Stimulated activated naive B cell treated with anti-CD40 and anti-IgM and Interleukin-4, amounts not matched to agents 10 μg/mL and 1 μg/mL and 100 μg/mL, for 72 hours (primary cell): ENCODE measurements around the gene CRAT.

ENCODE experiments used
- ATAC-seq, 2 donors: fragments of 150-1000 bp; cut with Tn5 transposase; replicated peaks; 2 replicates each; pipeline ENCODE4 v1.10.0; 2021; ENCODE audit warnings: moderate library complexity in 1 of 2
- DNase-seq: peaks from one replicate; pipeline ENCODE4 v3.0.0; 2021
- H3K27ac Mint-ChIP-seq: one replicate; pipeline ENCODE4 v1.8.0; 2022; ENCODE audit warnings: mild to moderate bottlenecking, mixed read lengths
- H3K27me3 Mint-ChIP-seq, 2 donors: one replicate each; pipeline ENCODE4 v1.8.0; 2022; ENCODE audit warnings: mixed read lengths in 2 of 2
- H3K36me3 Mint-ChIP-seq, 2 donors: one replicate each; pipeline ENCODE4 v1.8.0; 2022; ENCODE audit warnings: mixed read lengths in 2 of 2, mild to moderate bottlenecking in 1 of 2
- H3K4me1 Mint-ChIP-seq, 2 donors: one replicate each; pipeline ENCODE4 v1.8.0; 2022; ENCODE audit warnings: mixed read lengths in 2 of 2, mild to moderate bottlenecking in 1 of 2
- H3K4me3 Mint-ChIP-seq, 2 donors: one replicate each; pipeline ENCODE4 v1.8.0; 2022; ENCODE audit warnings: mild to moderate bottlenecking in 2 of 2, mixed read lengths in 2 of 2, moderate library complexity in 1 of 2
- H3K9me3 Mint-ChIP-seq, 2 donors: one replicate each; pipeline ENCODE4 v1.8.0; 2022; ENCODE audit warnings: mixed read lengths in 2 of 2, mild to moderate bottlenecking in 1 of 2

Gene CRAT

GRCh38 chr9:129111528-129112151, 1.0 kb upstream of the CRAT start:
- peaks cover 27 to 60% of the 10 kb centered on the region in 2 donors for H3K4me1 Mint-ChIP-seq
- no peak for DNase-seq
- peak; percentile 22 to 25 for ATAC-seq
- peak overlapping the region; percentile 94 to 96 for H3K4me3 Mint-ChIP-seq
- no peaks in the 10 kb centered on the region for H3K27me3 Mint-ChIP-seq
- peak overlapping the region; percentile 98 for H3K27ac Mint-ChIP-seq
- peaks cover 3 to 4% of the 10 kb centered on the region in 2 donors for H3K36me3 Mint-ChIP-seq
- no peaks in the 10 kb centered on the region for H3K9me3 Mint-ChIP-seq

GRCh38 chr9:129109952-129110739, 447 bp downstream of the CRAT start:
- Mint-ChIP-seq H3K9me3 (no peaks in the 10 kb centered on the region), H3K4me1 (peaks cover 25 to 51% of the 10 kb centered on the region in 2 donors), H3K27ac (no peak overlapping the region), H3K27me3 (no peaks in the 10 kb centered on the region), H3K4me3 (peak overlapping the region; percentile 94 to 96), H3K36me3 (peaks cover 3 to 4% of the 10 kb centered on the region in 2 donors)
- no peak for ATAC-seq
- no peak for DNase-seq

- H3K27ac Mint-ChIP-seq, result no peak overlapping the region
- DNase-seq (no peak), ATAC-seq (no peak)
- peaks cover 23 to 45% of the 10 kb centered on the region in 2 donors for H3K4me1 Mint-ChIP-seq
- no peaks in the 10 kb centered on the region for H3K9me3 Mint-ChIP-seq
- H3K4me3 Mint-ChIP-seq, result peak overlapping the region; percentile 64 to 82
- peaks cover 3 to 4% of the 10 kb centered on the region in 2 donors for H3K36me3 Mint-ChIP-seq
- no peaks in the 10 kb centered on the region for H3K27me3 Mint-ChIP-seq
Observed at GRCh38 chr9:129109537-129109903, 1.1 kb downstream of the CRAT start.

GRCh38 chr9:129108805-129109536, 1.6 kb downstream of the CRAT start:
- Mint-ChIP-seq H3K36me3 (peaks cover 3 to 4% of the 10 kb centered on the region in 2 donors), H3K4me3 (peak overlapping the region; percentile 64 to 82), H3K27me3 (no peaks in the 10 kb centered on the region), H3K27ac (peak overlapping the region; percentile 33), H3K9me3 (no peaks in the 10 kb centered on the region), H3K4me1 (peaks cover 23 to 40% of the 10 kb centered on the region in 2 donors)
- DNase-seq (no peak), ATAC-seq (no peak)

- no peak for DNase-seq
- Mint-ChIP-seq H3K36me3 (peaks cover 2 to 4% of the 10 kb centered on the region in 2 donors), H3K9me3 (no peaks in the 10 kb centered on the region), H3K27me3 (no peaks in the 10 kb centered on the region), H3K27ac (peak overlapping the region; percentile 33), H3K4me3 (peak overlapping the region in 1 of 2 donors; percentile 29), H3K4me1 (peaks cover 16 to 32% of the 10 kb centered on the region in 2 donors)
- ATAC-seq, result no peak
Observed at GRCh38 chr9:129108083-129108804, 2.3 kb downstream of the CRAT start.

GRCh38 chr9:129107651-129108050, 2.9 kb downstream of the CRAT start:
- ATAC-seq (no peak), DNase-seq (no peak)
- Mint-ChIP-seq H3K36me3 (peaks cover 2 to 4% of the 10 kb centered on the region in 2 donors), H3K27ac (no peak overlapping the region), H3K9me3 (no peaks in the 10 kb centered on the region), H3K4me1 (peaks cover 16 to 31% of the 10 kb centered on the region in 2 donors), H3K27me3 (no peaks in the 10 kb centered on the region), H3K4me3 (no peak overlapping the region)

- Mint-ChIP-seq H3K4me3 (no peak overlapping the region), H3K27me3 (no peaks in the 10 kb centered on the region), H3K27ac (no peak overlapping the region), H3K36me3 (peaks cover 2 to 4% of the 10 kb centered on the region in 2 donors), H3K9me3 (no peaks in the 10 kb centered on the region), H3K4me1 (peaks cover 10 to 21% of the 10 kb centered on the region in 2 donors)
- DNase-seq, result no peak
- no peak for ATAC-seq
Observed at GRCh38 chr9:129105857-129106694, 4.5 kb downstream of the CRAT start.

- peaks cover 3 to 6% of the 10 kb centered on the region in 2 donors for H3K4me1 Mint-ChIP-seq
- H3K27me3 Mint-ChIP-seq, result no peaks in the 10 kb centered on the region
- no peaks in the 10 kb centered on the region for H3K9me3 Mint-ChIP-seq
- no peak overlapping the region for H3K4me3 Mint-ChIP-seq
- H3K27ac Mint-ChIP-seq, result no peak overlapping the region
- ATAC-seq (no peak), DNase-seq (no peak)
- H3K36me3 Mint-ChIP-seq, result peaks cover 2 to 4% of the 10 kb centered on the region in 2 donors
Observed at GRCh38 chr9:129104051-129104450, 6.5 kb downstream of the CRAT start.

GRCh38 chr9:129103595-129103965, 7.0 kb downstream of the CRAT start:
- no peaks in the 10 kb centered on the region for H3K9me3 Mint-ChIP-seq

GRCh38 chr9:129102791-129103594, 7.6 kb downstream of the CRAT start:
- H3K36me3 Mint-ChIP-seq, result peaks cover 2 to 7% of the 10 kb centered on the region in 2 donors
- no peak overlapping the region for H3K4me3 Mint-ChIP-seq
- peak overlapping the region; percentile 25 for H3K27ac Mint-ChIP-seq
- ATAC-seq, result peak; percentile 65 to 76
- H3K9me3 Mint-ChIP-seq, result no peaks in the 10 kb centered on the region
- no peaks in the 10 kb centered on the region for H3K27me3 Mint-ChIP-seq
- DNase-seq, result no peak
- H3K4me1 Mint-ChIP-seq, result peaks cover 0 to 1% of the 10 kb centered on the region in 2 donors

More at GRCh38 chr9:129103595-129103965, 7.0 kb downstream of the CRAT start:
- H3K4me1 Mint-ChIP-seq, result peaks cover under 1 to 1% of the 10 kb centered on the region in 2 donors
- H3K4me3 Mint-ChIP-seq, result no peak overlapping the region
- H3K27me3 Mint-ChIP-seq, result no peaks in the 10 kb centered on the region
- no peak overlapping the region for H3K27ac Mint-ChIP-seq
- DNase-seq (no peak), ATAC-seq (no peak)
- H3K36me3 Mint-ChIP-seq, result peaks cover 2 to 4% of the 10 kb centered on the region in 2 donors

GRCh38 chr9:129102095-129102525, 8.5 kb downstream of the CRAT start:
- Mint-ChIP-seq H3K9me3 (no peaks in the 10 kb centered on the region), H3K27me3 (no peaks in the 10 kb centered on the region), H3K4me3 (no peak overlapping the region), H3K36me3 (peaks cover 2 to 3% of the 10 kb centered on the region in 2 donors), H3K4me1 (peaks cover 0 to 1% of the 10 kb centered on the region in 2 donors), H3K27ac (peak overlapping the region; percentile 25)
- ATAC-seq (no peak), DNase-seq (no peak)

GRCh38 chr9:129101279-129101678, 9.3 kb downstream of the CRAT start:
- ATAC-seq (no peak), DNase-seq (no peak)
- Mint-ChIP-seq H3K9me3 (no peaks in the 10 kb centered on the region), H3K36me3 (peaks cover 0 to 3% of the 10 kb centered on the region in 2 donors), H3K27me3 (no peaks in the 10 kb centered on the region), H3K4me3 (no peak overlapping the region), H3K4me1 (no peaks in the 10 kb centered on the region), H3K27ac (no peak overlapping the region)
